IMR-90 (cell line): Measurements from ENCODE around the gene IGF2R. TPM values are rescaled to one million over a fixed set of nuclear protein-coding genes. Genes with fewer than 3 reads are reported as not detected.

Experiments used
- ATAC-seq: fragments of 200-7000 bp; cut with Tn5 transposase; 2 replicates; pipeline ENCODE4 v1.9.1; 2020; ENCODE audit warnings: low read depth, mild to moderate bottlenecking, moderate library complexity
- BruUV-seq: library from RNA; stranded (reverse); fragments of 400-500 nt; replicated peaks from 2 replicates; lab custom pipeline; 2021; lab: Mats Ljungman, UMichigan
- CTCF ChIA-PET: fragments of 300-600 bp; formaldehyde crosslinking; extraction: SDS; loops from one replicate; lab custom pipeline; 2021; ENCODE audit warnings: antibody characterized with exemption; lab: Yijun Ruan, JAX
- POLR2A ChIA-PET: fragments of 300-600 bp; sonication (Branson Sonifier 250); formaldehyde crosslinking; loops from one replicate; lab custom pipeline; 2022; ENCODE audit warnings: antibody characterized with exemption; ENCODE audit not compliant: unreplicated experiment; lab: Charles Lee
- DNase-seq: peaks from one replicate; pipeline ENCODE4 v3.0.0; 2013
- H2AFZ ChIP-seq: replicated peaks from 2 replicates; pipeline ENCODE3; 2013; ENCODE audit warnings: low read length, mild to moderate bottlenecking; ENCODE audit not compliant: poor library complexity
- H2AK5ac ChIP-seq: 2 replicates; pipeline ENCODE4 v1.6.1; 2013; ENCODE audit warnings: low read depth, low read length, inconsistent platforms
- H2AK9ac ChIP-seq: replicated peaks from 2 replicates; pipeline ENCODE3; 2013; ENCODE audit warnings: mild to moderate bottlenecking, low read depth, low read length, moderate library complexity; ENCODE audit not compliant: poor library complexity
- H2BK120ac ChIP-seq: 2 replicates; pipeline ENCODE4 v1.6.1; 2013; ENCODE audit warnings: low read depth, low read length, inconsistent platforms
- H2BK15ac ChIP-seq: 3 replicates; pipeline ENCODE4 v1.6.1; 2013; ENCODE audit warnings: low read depth, low read length, inconsistent platforms
- H2BK20ac ChIP-seq: 2 replicates; pipeline ENCODE4 v1.6.1; 2013; ENCODE audit warnings: low read depth, mild to moderate bottlenecking, inconsistent platforms, low read length, moderate library complexity
- H2BK5ac ChIP-seq: 2 replicates; pipeline ENCODE4 v1.6.1; 2013; ENCODE audit warnings: mild to moderate bottlenecking, low read depth, low read length, inconsistent platforms; ENCODE audit not compliant: poor library complexity, severe bottlenecking
- H3K14ac ChIP-seq: replicated peaks from 2 replicates; pipeline ENCODE4 v1.6.1; 2013; ENCODE audit warnings: low read depth, low read length, inconsistent platforms
- H3K18ac ChIP-seq: 2 replicates; pipeline ENCODE4 v1.6.1; 2013; ENCODE audit warnings: low read depth, low read length, control low read depth
- H3K23ac ChIP-seq: 2 replicates; pipeline ENCODE4 v1.6.1; 2013; ENCODE audit warnings: low read depth, low read length, inconsistent platforms
- H3K27ac ChIP-seq: 2 replicates; pipeline ENCODE4 v1.5.1; 2013; ENCODE audit warnings: mild to moderate bottlenecking, control low read depth, low read length; ENCODE audit not compliant: insufficient read depth
- H3K27me3 ChIP-seq: 2 replicates; pipeline ENCODE4 v1.6.1; 2013; ENCODE audit warnings: low read length; ENCODE audit not compliant: control insufficient read depth, insufficient read depth
- H3K36me3 ChIP-seq: 2 replicates; pipeline ENCODE4 v1.6.1; 2013; ENCODE audit warnings: low read length, mixed read lengths; ENCODE audit not compliant: control insufficient read depth, insufficient read depth
- H3K4ac ChIP-seq: 2 replicates; pipeline ENCODE4 v1.6.1; 2013; ENCODE audit warnings: low read depth, low read length, inconsistent platforms
- H3K4me1 ChIP-seq: 2 replicates; pipeline ENCODE4 v1.6.1; 2013; ENCODE audit warnings: low read length, mixed read lengths; ENCODE audit not compliant: control insufficient read depth, insufficient read depth
- H3K4me2 ChIP-seq: 2 replicates; pipeline ENCODE4 v1.6.1; 2013; ENCODE audit warnings: low read depth, mild to moderate bottlenecking, control low read depth, low read length, moderate library complexity
- H3K4me3 ChIP-seq: 2 replicates; pipeline ENCODE4 v1.5.1; 2013; ENCODE audit warnings: low read depth, mild to moderate bottlenecking, control low read depth, low read length, moderate library complexity; ENCODE audit not compliant: insufficient read depth
- H3K56ac ChIP-seq: 2 replicates; pipeline ENCODE4 v1.6.1; 2013; ENCODE audit warnings: low read length, inconsistent platforms; ENCODE audit not compliant: insufficient read depth; ENCODE audit errors: extremely low read depth
- H3K79me1 ChIP-seq, 2 experiments: 2 replicates each; pipeline ENCODE4 v1.6.1; 2013; ENCODE audit warnings: low read length in 2 of 2, inconsistent platforms in 1 of 2, low read depth in 1 of 2
- H3K9ac ChIP-seq: 2 replicates; pipeline ENCODE4 v1.6.1; 2013; ENCODE audit warnings: low read depth, low read length, control low read depth
- H3K9me1 ChIP-seq: 2 replicates; pipeline ENCODE4 v1.6.1; 2013; ENCODE audit warnings: low read length, inconsistent platforms; ENCODE audit not compliant: insufficient read depth
- H3K9me3 ChIP-seq: 2 replicates; pipeline ENCODE4 v1.6.1; 2013; ENCODE audit warnings: low read length; ENCODE audit not compliant: control insufficient read depth, insufficient read depth
- H4K20me1 ChIP-seq: 2 replicates; pipeline ENCODE4 v1.6.1; 2013; ENCODE audit warnings: low read length, inconsistent platforms; ENCODE audit not compliant: insufficient read depth
- H4K5ac ChIP-seq: 2 replicates; pipeline ENCODE4 v1.6.1; 2013; ENCODE audit warnings: mild to moderate bottlenecking, low read depth, low read length, control low read depth
- H4K8ac ChIP-seq, 2 experiments: 2 replicates each; pipeline ENCODE4 v1.6.1; 2013; ENCODE audit warnings: low read depth in 2 of 2, low read length in 2 of 2, control low read depth in 1 of 2, inconsistent platforms in 1 of 2
- H4K91ac ChIP-seq: 2 replicates; pipeline ENCODE4 v1.6.1; 2013; ENCODE audit warnings: low read depth, low read length, inconsistent platforms; ENCODE audit not compliant: insufficient read depth
- CHD1 ChIP-seq: IDR thresholded peaks from 2 replicates; pipeline ENCODE4 v1.6.1; 2012; ENCODE audit warnings: low read depth, low read length, improper control_type of control experiment
- CTCF ChIP-seq: conservative IDR thresholded peaks from 2 replicates; pipeline ENCODE4 v1.5.1; 2012; ENCODE audit warnings: mild to moderate bottlenecking, low read depth, low read length, improper control_type of control experiment
- ELK1 ChIP-seq: fragments of 150-350 bp; IDR thresholded peaks from 2 replicates; pipeline ENCODE4 v1.6.1; 2016; ENCODE audit warnings: low read depth, mild to moderate bottlenecking, low read length, moderate library complexity, borderline replicate concordance
- FOS ChIP-seq: fragments of 150-350 bp; IDR thresholded peaks from 2 replicates; pipeline ENCODE4 v1.6.1; 2016; ENCODE audit warnings: low read depth, low read length
- MAFK ChIP-seq: IDR thresholded peaks from 2 replicates; pipeline ENCODE4 v1.6.1; 2012; ENCODE audit warnings: low read depth, low read length, improper control_type of control experiment
- MAZ ChIP-seq: IDR thresholded peaks from 2 replicates; pipeline ENCODE4 v1.6.1; 2012; ENCODE audit warnings: low read depth, mild to moderate bottlenecking, low read length, improper control_type of control experiment, moderate library complexity, borderline replicate concordance
- NFE2L2 ChIP-seq: fragments of 150-350 bp; IDR thresholded peaks from 2 replicates; pipeline ENCODE4 v1.6.1; 2016; ENCODE audit warnings: low read depth, mild to moderate bottlenecking, low read length
- POLR2A ChIP-seq: IDR thresholded peaks from 2 replicates; pipeline ENCODE4 v1.6.1; 2012; ENCODE audit warnings: mild to moderate bottlenecking, low read depth, low read length
- RAD21 ChIP-seq: IDR thresholded peaks from 2 replicates; pipeline ENCODE4 v1.6.1; 2012; ENCODE audit warnings: low read length, improper control_type of control experiment
- RCOR1 ChIP-seq: IDR thresholded peaks from 2 replicates; pipeline ENCODE4 v1.6.1; 2012; ENCODE audit warnings: mild to moderate bottlenecking, low read length, improper control_type of control experiment; ENCODE audit not compliant: insufficient replicate concordance
- RFX5 ChIP-seq: IDR thresholded peaks from 2 replicates; pipeline ENCODE4 v1.8.0; 2012; ENCODE audit warnings: low read depth, mild to moderate bottlenecking, low read length, moderate library complexity
- SMC3 ChIP-seq: fragments of 150-350 bp; IDR thresholded peaks from 2 replicates; pipeline ENCODE4 v1.6.1; 2016; ENCODE audit warnings: low read depth, mild to moderate bottlenecking, antibody characterized with exemption, low read length, moderate library complexity
- USF2 ChIP-seq: fragments of 150-350 bp; IDR thresholded peaks from 2 replicates; pipeline ENCODE4 v1.6.1; 2017; ENCODE audit warnings: mild to moderate bottlenecking, antibody characterized with exemption, low read length, low read depth
- WGBS, 2 experiments: methylation state at CpG; one replicate each; pipeline versions ENCODE4 v1.1.5 to v1.1.7; 2013; ENCODE audit warnings: missing lambda C conversion rate in 2 of 2; ENCODE audit not compliant: insufficient read length in 1 of 2; ENCODE audit errors: extremely low coverage in 2 of 2; 5-methylcytosine and 5-hydroxymethylcytosine counted together
- dilution Hi-C: fragments of 300-500 bp; cut with HindIII; formaldehyde crosslinking; loops from one replicate; pipeline ENCODE4 v1.14.3; 2018; ENCODE audit warnings: low sequenced_read_pairs; ENCODE audit not compliant: unreplicated experiment
- in situ Hi-C: fragments of 300-500 bp; cut with MboI; formaldehyde crosslinking; loops from 3 replicates; pipeline ENCODE4 v1.14.3; 2019; ENCODE audit warnings: low sequenced_read_pairs, inconsistent platforms, mixed read lengths
- intact Hi-C: fragments of 100-400 bp; cut with micrococcal nuclease; formaldehyde crosslinking; loops from 2 replicates; pipeline ENCODE4 v1.10.0; 2022
- polyA plus RNA-seq, 3 experiments: library from polyadenylated mRNA; depleted of rRNA; stranded (reverse); fragments of >200 nt; gene quantifications; 2 replicates each; pipeline ENCODE4 v1.2.3, GENCODE V29; 2012; ENCODE audit warnings: low replicate concordance in 1 of 3
- total RNA-seq: library from RNA; depleted of rRNA; stranded (reverse); fragments of >200 nt; gene quantifications from 2 replicates; pipeline ENCODE4 v1.2.3, GENCODE V29; 2012

Gene IGF2R
- total and polyA plus RNA-seq, 2 of the 4 experiments (the other 2 are of a cell fraction): 33.2 to 41.4 TPM

DNA sequence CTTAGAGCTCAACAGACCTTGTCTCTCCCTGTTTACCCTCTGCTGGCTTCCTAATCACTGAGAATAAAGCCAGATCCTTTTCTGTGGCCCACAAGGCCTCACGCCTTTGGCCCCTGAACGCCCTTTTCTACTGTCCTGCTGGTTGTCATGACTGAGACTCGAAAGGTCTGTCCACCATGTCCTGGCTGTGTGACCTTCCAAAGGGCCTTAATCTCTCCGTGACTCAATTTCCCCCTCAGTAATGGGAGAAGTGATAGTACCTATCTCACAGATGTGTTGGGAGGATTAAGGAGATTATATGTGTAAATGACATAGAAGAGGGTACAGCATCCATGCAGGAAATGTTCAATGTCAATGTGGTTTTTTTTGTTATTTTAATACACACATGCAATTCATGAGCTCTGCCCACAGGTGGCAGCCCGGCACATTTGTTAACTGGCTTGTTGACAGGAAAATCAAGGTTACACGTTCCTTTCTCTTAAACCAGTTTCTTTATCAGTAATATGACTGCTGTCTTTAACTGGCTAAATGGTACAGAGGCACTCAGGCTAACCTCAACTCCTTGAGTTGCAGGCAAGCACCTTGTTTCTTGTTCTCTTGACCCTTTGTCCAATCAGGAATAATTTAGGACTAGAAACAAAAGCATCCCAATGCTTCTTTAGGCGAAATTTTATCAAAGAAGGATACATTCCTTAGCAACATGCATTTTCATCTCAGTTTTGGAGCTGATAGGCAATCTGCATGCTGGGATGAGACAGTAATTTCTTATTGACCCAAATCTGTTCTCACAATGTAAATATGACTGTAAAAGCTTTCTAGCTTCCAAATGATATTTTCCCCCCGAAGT lies 169.3 kb downstream of the IGF2R start:
- Histone ChIP-seq H3K27me3 (no peaks in the 10 kb centered on the region), H3K14ac (no peak overlapping the region)
- no peak for TF ChIP-seq POLR2A
- no peak for TF ChIP-seq CHD1
- peak; percentile 76 for TF ChIP-seq CTCF
- TF ChIP-seq NFE2L2: no peak
- no peak for TF ChIP-seq ELK1
- no peak for TF ChIP-seq MAFK
- no peak for TF ChIP-seq MAZ
- TF ChIP-seq RAD21: peak; percentile 71
- no peak for TF ChIP-seq RFX5
- TF ChIP-seq RCOR1: no peak
- TF ChIP-seq FOS: no peak
- no peak for TF ChIP-seq USF2
- peak; percentile 68 for TF ChIP-seq SMC3

More for the DNA sequence above, 169.3 kb downstream of the IGF2R start:
- Histone ChIP-seq H2BK5ac (no peak overlapping the region), H4K20me1 (no peaks in the 10 kb centered on the region), H3K4me2 (no peak overlapping the region), H4K5ac (no peak overlapping the region), H3K4ac (no peak overlapping the region), H2AK9ac (no peak overlapping the region), H3K9me3 (no peaks in the 10 kb centered on the region), H3K79me1 (no peaks in the 10 kb centered on the region), H3K23ac (no peak overlapping the region), H2BK15ac (no peak overlapping the region), H3K36me3 (no peaks in the 10 kb centered on the region), H3K9ac (no peak overlapping the region), H2BK20ac (no peak overlapping the region; the same call in none of the 2 replicates), H2BK120ac (peak overlapping the region; percentile 23; the same call in 1 of the 2 replicates), H2AFZ (peak overlapping the region; percentile 52), H3K27ac (no peak overlapping the region; the same call in 1 of the 2 replicates), H2AK5ac (peak overlapping the region; percentile 23; the same call in 1 of the 2 replicates), H3K4me3 (no peak overlapping the region), H4K8ac (0 out of 4 replicates have a peak overlapping the region, but pooled peaks of 1 of the 2 experiments have one; percentile 30), H3K18ac (no peak overlapping the region), H3K9me1 (peaks cover 6% of the 10 kb centered on the region; the same call in 1 of the 2 replicates), H4K91ac (no peak overlapping the region), H3K4me1 (peaks cover 12% of the 10 kb centered on the region), H3K56ac (no peak overlapping the region)
- CTCF ChIA-PET: interaction anchor here (0.6 to 1.8 kb wide), 8 partner anchors 16 to 398 kb away, joined by 3 to 14 read pairs (median 3); no protein-coding TSS in a partner anchor
- POLR2A ChIA-PET: interaction anchor here (0.6 kb wide), 1 partner anchor 52 kb away, joined by 3 read pairs; no protein-coding TSS in a partner anchor
- in situ Hi-C loops: no loop called here
- BruUV-seq: no TSS peak
- dilution Hi-C loops: no loop called here
- no CpG with 5 or more reads among the region's 8 CpGs for WGBS, 2 experiments
- intact Hi-C loops: loop anchor here (1.0 to 5.0 kb wide), 4 partner anchors 49 to 394 kb away; no protein-coding TSS in a partner anchor
- ATAC-seq (peak; percentile 46), DNase-seq (peak; percentile 72)
